Measurements from ENCODE around the gene KIAA1671. TPM values are rescaled to one million over a fixed set of nuclear protein-coding genes. Genes with fewer than 3 reads are reported as not detected.

KIAA1671 gene
- total RNA-seq, 1 donor from 2014 or later, result 8.3 TPM

DNA sequence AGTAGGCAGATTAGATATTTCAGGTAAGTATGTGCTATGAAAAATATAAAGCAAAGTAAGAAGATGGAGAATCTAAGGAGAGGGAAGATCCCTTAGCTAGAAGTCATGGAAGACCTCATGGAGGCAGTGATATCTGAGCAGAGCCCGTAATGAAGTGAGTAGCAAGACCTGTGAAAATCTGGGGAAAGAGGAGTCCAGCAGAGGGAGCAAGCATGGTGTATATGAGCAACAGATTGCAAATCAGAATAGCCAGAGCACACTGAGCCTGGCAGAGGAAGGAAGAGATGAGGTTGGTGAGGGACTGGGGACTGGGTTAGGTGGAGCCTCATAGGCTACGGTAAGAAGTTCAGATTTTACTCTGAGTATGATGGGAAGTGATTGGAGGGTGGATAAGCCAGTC lies 15.4 kb upstream of the KIAA1671 start:
- H3K27me3 Mint-ChIP-seq (ENCODE audit: unreplicated experiment), result peaks cover 6% of the 10 kb centered on the region
- no peak for DNase-seq (ENCODE audit: extremely low spot score, unreplicated experiment)
- H3K4me3 Mint-ChIP-seq (ENCODE audit: unreplicated experiment), result no peak overlapping the region
- no peaks in the 10 kb centered on the region for H3K4me1 Mint-ChIP-seq (ENCODE audit: unreplicated experiment)
- no peak overlapping the region for H3K27ac Mint-ChIP-seq (ENCODE audit: unreplicated experiment)
- H3K36me3 Mint-ChIP-seq (ENCODE audit: unreplicated experiment), result no peaks in the 10 kb centered on the region
- TF ChIP-seq CTCF (IDR thresholded peaks at IDR 0.05), result peak; percentile 43
- H3K9me3 Mint-ChIP-seq (ENCODE audit: unreplicated experiment), result no peaks in the 10 kb centered on the region

- peaks cover 6% of the 10 kb centered on the region for H3K27me3 Mint-ChIP-seq (ENCODE audit: unreplicated experiment)
- H3K36me3 Mint-ChIP-seq (ENCODE audit: unreplicated experiment), result no peaks in the 10 kb centered on the region
- TF ChIP-seq CTCF (IDR thresholded peaks at IDR 0.05), result peak; percentile 86
- no peak for DNase-seq (ENCODE audit: extremely low spot score, unreplicated experiment)
- no peaks in the 10 kb centered on the region for H3K4me1 Mint-ChIP-seq (ENCODE audit: unreplicated experiment)
- no peaks in the 10 kb centered on the region for H3K9me3 Mint-ChIP-seq (ENCODE audit: unreplicated experiment)
- no peak overlapping the region for H3K27ac Mint-ChIP-seq (ENCODE audit: unreplicated experiment)
- no peak overlapping the region for H3K4me3 Mint-ChIP-seq (ENCODE audit: unreplicated experiment)
These were observed 13.7 kb upstream of the KIAA1671 start for GRCh38 chr22:24938741-24939341.

DNA sequence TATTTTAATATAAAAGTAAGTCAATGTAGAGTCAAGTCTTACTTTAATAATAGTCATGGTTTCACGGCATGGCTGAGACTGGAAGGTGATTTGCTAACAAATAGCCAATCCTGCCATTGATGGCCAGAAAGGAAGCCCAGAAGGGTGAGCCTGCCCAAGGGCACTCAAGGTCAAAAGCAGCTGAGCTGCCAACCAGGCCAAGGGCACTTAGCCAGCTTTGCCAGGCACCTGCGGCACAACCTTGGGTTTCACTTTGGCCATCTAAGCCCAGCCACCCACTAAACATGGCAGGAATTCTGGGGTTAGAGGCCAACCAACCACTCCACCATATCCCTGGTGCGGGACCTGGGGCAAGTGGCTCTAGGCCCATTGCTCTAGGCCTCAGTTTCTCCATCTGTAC lies 10.2 kb upstream of the KIAA1671 start:
- no peaks in the 10 kb centered on the region for H3K4me1 Mint-ChIP-seq (ENCODE audit: unreplicated experiment)
- peaks cover 10% of the 10 kb centered on the region for H3K27me3 Mint-ChIP-seq (ENCODE audit: unreplicated experiment)
- no peaks in the 10 kb centered on the region for H3K9me3 Mint-ChIP-seq (ENCODE audit: unreplicated experiment)
- H3K27ac Mint-ChIP-seq (ENCODE audit: unreplicated experiment), result no peak overlapping the region
- H3K36me3 Mint-ChIP-seq (ENCODE audit: unreplicated experiment), result no peaks in the 10 kb centered on the region
- H3K4me3 Mint-ChIP-seq (ENCODE audit: unreplicated experiment), result no peak overlapping the region
- TF ChIP-seq CTCF (IDR thresholded peaks at IDR 0.05), result no peak
- no peak for DNase-seq (ENCODE audit: extremely low spot score, unreplicated experiment)

- Mint-ChIP-seq H3K27ac (ENCODE audit: unreplicated experiment) (no peak overlapping the region), H3K4me3 (ENCODE audit: unreplicated experiment) (no peak overlapping the region), H3K9me3 (ENCODE audit: unreplicated experiment) (no peaks in the 10 kb centered on the region), H3K27me3 (ENCODE audit: unreplicated experiment) (peaks cover 13% of the 10 kb centered on the region), H3K36me3 (ENCODE audit: unreplicated experiment) (no peaks in the 10 kb centered on the region), H3K4me1 (ENCODE audit: unreplicated experiment) (no peaks in the 10 kb centered on the region)
- TF ChIP-seq CTCF (IDR thresholded peaks at IDR 0.05), result no peak
- no peak for DNase-seq (ENCODE audit: extremely low spot score, unreplicated experiment)
These were observed 8.1 kb upstream of the KIAA1671 start for GRCh38 chr22:24944217-24944937.

GRCh38 chr22:24945430-24945829 lies 7.1 kb upstream of the KIAA1671 start:
- Mint-ChIP-seq H3K27ac (ENCODE audit: unreplicated experiment) (no peak overlapping the region), H3K4me1 (ENCODE audit: unreplicated experiment) (no peaks in the 10 kb centered on the region), H3K27me3 (ENCODE audit: unreplicated experiment) (peaks cover 22% of the 10 kb centered on the region), H3K9me3 (ENCODE audit: unreplicated experiment) (no peaks in the 10 kb centered on the region), H3K4me3 (ENCODE audit: unreplicated experiment) (no peak overlapping the region), H3K36me3 (ENCODE audit: unreplicated experiment) (no peaks in the 10 kb centered on the region)
- no peak for TF ChIP-seq CTCF (IDR thresholded peaks at IDR 0.05)
- no peak for DNase-seq (ENCODE audit: extremely low spot score, unreplicated experiment)
